HepG2 (cell line): ENCODE results near the gene TAS2R60. TPM values are rescaled to one million over a fixed set of nuclear protein-coding genes. Genes with fewer than 3 reads are reported as not detected.
A peak's percentile ranks its signal among the peaks of the same experiment; 100 is the strongest.

Experiments used
- CC2D1A ChIP-seq: sonication (generic); formaldehyde crosslinking; IDR thresholded peaks from 2 replicates; pipeline ENCODE4 v1.8.1; 2023; ENCODE audit warnings: mild to moderate bottlenecking, missing genetic modification reagents
- ETV6 ChIP-seq: sonication (generic); formaldehyde crosslinking; conservative IDR thresholded peaks from 2 replicates; pipeline ENCODE4 v1.4.0; 2020; ENCODE audit warnings: missing genetic modification reagents
- GFI1 ChIP-seq: sonication (generic); formaldehyde crosslinking; IDR thresholded peaks from 2 replicates; pipeline ENCODE4 v1.5.0; 2020; ENCODE audit warnings: missing genetic modification reagents, mild to moderate bottlenecking, borderline replicate concordance
- GPN1 ChIP-seq: sonication (generic); formaldehyde crosslinking; IDR thresholded peaks from 2 replicates; pipeline ENCODE4 v1.5.1; 2020; ENCODE audit warnings: missing genetic modification reagents, borderline replicate concordance
- IKZF1 ChIP-seq: fragments of 450-650 bp; IDR thresholded peaks from 2 replicates; pipeline ENCODE4 v1.7.1; 2016
- MED8 ChIP-seq: sonication (generic); formaldehyde crosslinking; IDR thresholded peaks from 2 replicates; pipeline ENCODE4 v1.8.1; 2023; ENCODE audit warnings: mild to moderate bottlenecking, missing genetic modification reagents; ENCODE audit not compliant: insufficient replicate concordance
- NFE2 ChIP-seq: sonication (generic); formaldehyde crosslinking; IDR thresholded peaks from 2 replicates; pipeline ENCODE4 v1.4.0; 2020; ENCODE audit warnings: missing genetic modification reagents
- POLR2AphosphoS5 ChIP-seq: IDR thresholded peaks from 2 replicates; pipeline ENCODE4 v1.6.1; 2012; ENCODE audit warnings: low read depth, low read length
- RFXAP ChIP-seq: sonication (generic); formaldehyde crosslinking; IDR thresholded peaks from 2 replicates; pipeline ENCODE4 v1.4.0; 2020; ENCODE audit warnings: missing genetic modification reagents, borderline replicate concordance
- SRSF4 ChIP-seq: fragments of 200-400 bp; formaldehyde crosslinking; IDR thresholded peaks from one replicate; pipeline ENCODE4 v1.6.1; 2018; ENCODE audit warnings: mild to moderate bottlenecking, low read depth, low read length, moderate library complexity; ENCODE audit not compliant: poor library complexity, severe bottlenecking
- WIZ ChIP-seq: sonication (generic); formaldehyde crosslinking; IDR thresholded peaks from 2 replicates; pipeline ENCODE4 v1.5.1; 2020; ENCODE audit warnings: mild to moderate bottlenecking, missing genetic modification reagents
- YEATS2 ChIP-seq: sonication (generic); formaldehyde crosslinking; IDR thresholded peaks from 2 replicates; pipeline ENCODE4 v1.4.0; 2020; ENCODE audit warnings: missing genetic modification reagents, borderline replicate concordance
- ZNF343 ChIP-seq: sonication (generic); formaldehyde crosslinking; IDR thresholded peaks from 2 replicates; pipeline ENCODE4 v1.4.0; 2020; ENCODE audit warnings: mild to moderate bottlenecking, missing genetic modification reagents
- ZNF350 ChIP-seq: sonication (generic); formaldehyde crosslinking; IDR thresholded peaks from 2 replicates; pipeline ENCODE4 v1.4.0; 2020; ENCODE audit warnings: mild to moderate bottlenecking, low read depth, missing genetic modification reagents, borderline replicate concordance
- ZNF546 ChIP-seq: sonication (generic); formaldehyde crosslinking; conservative IDR thresholded peaks from 2 replicates; pipeline ENCODE4 v1.8.1; 2023; ENCODE audit warnings: mild to moderate bottlenecking, missing genetic modification reagents
- ZNF615 ChIP-seq: sonication (generic); formaldehyde crosslinking; IDR thresholded peaks from 2 replicates; pipeline ENCODE4 v1.5.0; 2020; ENCODE audit warnings: mild to moderate bottlenecking, missing genetic modification reagents, borderline replicate concordance
- ZNF644 ChIP-seq: IDR thresholded peaks from 2 replicates; pipeline ENCODE4 v1.6.1; 2016; ENCODE audit warnings: low read depth
- ZNF678 ChIP-seq: sonication (generic); formaldehyde crosslinking; IDR thresholded peaks from 2 replicates; pipeline ENCODE4 v1.4.0; 2020; ENCODE audit warnings: mild to moderate bottlenecking, missing genetic modification reagents
- ZNF746 ChIP-seq: sonication (generic); formaldehyde crosslinking; IDR thresholded peaks from 2 replicates; pipeline ENCODE4 v1.8.0; 2022; ENCODE audit warnings: mild to moderate bottlenecking, missing genetic modification reagents
- ZNF75D ChIP-seq: sonication (generic); formaldehyde crosslinking; IDR thresholded peaks from 2 replicates; pipeline ENCODE4 v1.8.1; 2023; ENCODE audit warnings: missing genetic modification reagents, mild to moderate bottlenecking, borderline replicate concordance
- ZNF792 ChIP-seq: IDR thresholded peaks from 2 replicates; pipeline ENCODE4 v1.6.1; 2016
- ZNF83 ChIP-seq: sonication (generic); formaldehyde crosslinking; IDR thresholded peaks from 2 replicates; pipeline ENCODE4 v1.4.0; 2020; ENCODE audit warnings: missing genetic modification reagents, mild to moderate bottlenecking, borderline replicate concordance
- polyA plus RNA-seq, 8 experiments: library from polyadenylated mRNA; depleted of rRNA in 3 of 8; stranded (reverse) in 7 of 8; unstranded in 1 of 8; fragments of >200 nt; fragmentation: Illumina TruSeq in 4 of 8; extraction: Trizol in 4 of 8; gene quantifications; 2 replicates each; pipeline versions ENCODE4 v1.2.1 to v1.2.3, GENCODE V29; 2011 to 2016; ENCODE audit warnings: low read depth in 4 of 8, missing spikeins in 1 of 8, mixed read lengths in 1 of 8; ENCODE audit not compliant: insufficient read depth in 1 of 8
- total RNA-seq, 5 experiments: library from RNA; depleted of rRNA; stranded (reverse); fragments of >200 nt; fragmentation: Illumina TruSeq; extraction: Trizol; gene quantifications; 2 replicates each; pipeline ENCODE4 v1.2.3, GENCODE V29; 2016; ENCODE audit warnings: low read depth in 1 of 5
- TF ChIP-seq, protein P1 (sequence below), 2 experiments: sonication (generic) in 1 of 2; formaldehyde crosslinking in 1 of 2; IDR thresholded peaks; 2 replicates each; pipeline versions ENCODE4 v1.6.1 to v1.9.0; 2014 to 2022; ENCODE audit warnings: antibody characterized with exemption in 1 of 2, borderline replicate concordance in 1 of 2, inconsistent platforms in 1 of 2, low read depth in 1 of 2, missing genetic modification reagents in 1 of 2

The TAS2R60 gene
- total and polyA plus RNA-seq, 2 of the 13 experiments (the other 11 are each of a cell fraction or from before 2014, with no cell fraction given) = not detected

DNA sequence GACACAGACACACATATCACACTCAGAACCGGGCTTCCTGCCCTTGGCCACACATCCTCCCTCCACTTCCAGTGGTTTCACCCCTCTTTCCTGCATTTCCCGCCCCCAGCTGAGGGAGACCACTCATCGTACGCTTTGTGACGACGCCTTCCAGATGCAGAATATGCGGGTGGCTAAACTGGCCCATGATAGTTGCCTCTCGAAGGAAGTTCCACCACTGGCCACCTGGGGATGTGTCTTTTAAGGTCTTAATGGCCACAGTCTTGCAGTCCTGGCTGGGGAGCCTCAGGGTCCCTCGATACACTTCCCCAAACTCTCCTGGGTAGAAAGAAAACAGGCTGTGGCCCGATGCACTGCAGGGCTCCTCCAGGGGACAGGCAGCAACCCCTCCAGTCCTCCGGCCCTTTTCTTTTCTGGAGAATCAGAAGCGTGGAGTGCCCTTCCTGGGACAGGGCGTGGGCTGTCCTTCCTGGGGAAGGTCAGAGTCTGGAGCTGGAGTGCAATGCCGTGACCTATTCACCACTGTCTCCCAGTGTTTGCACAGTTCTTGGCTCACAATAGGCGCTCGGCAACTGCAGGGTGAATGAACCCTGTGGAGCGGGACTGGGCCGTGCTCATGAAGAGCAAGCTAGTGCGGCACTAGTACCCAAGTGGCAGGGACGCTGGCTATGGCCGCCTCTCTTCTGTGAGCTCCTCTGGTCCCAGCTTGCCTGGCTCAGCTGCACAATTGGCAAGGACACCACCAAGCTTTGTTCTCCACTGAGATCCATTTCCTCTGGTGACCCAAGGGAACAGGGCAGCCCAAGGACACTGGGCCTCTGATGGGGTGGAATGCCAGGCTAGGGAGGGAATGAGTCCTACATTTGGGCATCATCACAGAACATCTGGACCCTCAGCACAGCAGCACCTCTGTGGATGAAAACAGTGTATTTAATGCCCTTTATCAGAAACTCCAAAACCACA lies 47.8 kb upstream of the TAS2R60 start (continued):
- TF ChIP-seq ZNF746 (CRISPR knock-in tag) (no peak; the same call in 1 of the 2 replicates), ZNF615 (CRISPR knock-in tag) (no peak), IKZF1 (no peak), RFXAP (CRISPR knock-in tag) (peak; percentile 82; the same call in 1 of the 2 replicates), ZNF75D (CRISPR knock-in tag) (0 out of 2 replicates have a peak, but pooled peaks have one; percentile 27), SRSF4 (no peak), ZNF83 (CRISPR knock-in tag) (no peak), GPN1 (CRISPR knock-in tag) (no peak), CC2D1A (CRISPR knock-in tag) (no peak), ZNF350 (CRISPR knock-in tag) (no peak; the same call in none of the 2 replicates), NFE2 (no peak), ETV6 (CRISPR knock-in tag) (no peak), MED8 (CRISPR knock-in tag) (no peak), ZNF678 (CRISPR knock-in tag) (no peak), POLR2AphosphoS5 (no peak; the same call in 1 of the 2 replicates), YEATS2 (CRISPR knock-in tag) (no peak), ZNF644 (CRISPR knock-in tag) (no peak), ZNF546 (CRISPR knock-in tag) (no peak), GFI1 (CRISPR knock-in tag) (peak; percentile 79), WIZ (CRISPR knock-in tag) (peak; percentile 37; the same call in 1 of the 2 replicates), ZNF343 (CRISPR knock-in tag) (no peak), ZNF792 (CRISPR knock-in tag) (0 out of 2 replicates have a peak, but pooled peaks have one; percentile 48)
- TF ChIP-seq, protein P1, sequence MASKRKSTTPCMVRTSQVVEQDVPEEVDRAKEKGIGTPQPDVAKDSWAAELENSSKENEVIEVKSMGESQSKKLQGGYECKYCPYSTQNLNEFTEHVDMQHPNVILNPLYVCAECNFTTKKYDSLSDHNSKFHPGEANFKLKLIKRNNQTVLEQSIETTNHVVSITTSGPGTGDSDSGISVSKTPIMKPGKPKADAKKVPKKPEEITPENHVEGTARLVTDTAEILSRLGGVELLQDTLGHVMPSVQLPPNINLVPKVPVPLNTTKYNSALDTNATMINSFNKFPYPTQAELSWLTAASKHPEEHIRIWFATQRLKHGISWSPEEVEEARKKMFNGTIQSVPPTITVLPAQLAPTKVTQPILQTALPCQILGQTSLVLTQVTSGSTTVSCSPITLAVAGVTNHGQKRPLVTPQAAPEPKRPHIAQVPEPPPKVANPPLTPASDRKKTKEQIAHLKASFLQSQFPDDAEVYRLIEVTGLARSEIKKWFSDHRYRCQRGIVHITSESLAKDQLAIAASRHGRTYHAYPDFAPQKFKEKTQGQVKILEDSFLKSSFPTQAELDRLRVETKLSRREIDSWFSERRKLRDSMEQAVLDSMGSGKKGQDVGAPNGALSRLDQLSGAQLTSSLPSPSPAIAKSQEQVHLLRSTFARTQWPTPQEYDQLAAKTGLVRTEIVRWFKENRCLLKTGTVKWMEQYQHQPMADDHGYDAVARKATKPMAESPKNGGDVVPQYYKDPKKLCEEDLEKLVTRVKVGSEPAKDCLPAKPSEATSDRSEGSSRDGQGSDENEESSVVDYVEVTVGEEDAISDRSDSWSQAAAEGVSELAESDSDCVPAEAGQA (IDR thresholded peaks at IDR 0.05; ENCODE audit: low read depth) = peak; percentile 19; the same call in 1 of the 2 replicates
- TF ChIP-seq, protein P1 (CRISPR knock-in tag; IDR thresholded peaks at IDR 0.05; ENCODE audit: borderline replicate concordance) = no peak
